ENCODE measurements around the gene CAPNS2.
A peak's percentile ranks its signal among the peaks of the same experiment; 100 is the strongest.
"Not testable (repeated sequence)": the region's sequence is repeated elsewhere in the genome, so short reads cannot be mapped to it uniquely, and the experiment has no call there.

CAPNS2 gene

DNA sequence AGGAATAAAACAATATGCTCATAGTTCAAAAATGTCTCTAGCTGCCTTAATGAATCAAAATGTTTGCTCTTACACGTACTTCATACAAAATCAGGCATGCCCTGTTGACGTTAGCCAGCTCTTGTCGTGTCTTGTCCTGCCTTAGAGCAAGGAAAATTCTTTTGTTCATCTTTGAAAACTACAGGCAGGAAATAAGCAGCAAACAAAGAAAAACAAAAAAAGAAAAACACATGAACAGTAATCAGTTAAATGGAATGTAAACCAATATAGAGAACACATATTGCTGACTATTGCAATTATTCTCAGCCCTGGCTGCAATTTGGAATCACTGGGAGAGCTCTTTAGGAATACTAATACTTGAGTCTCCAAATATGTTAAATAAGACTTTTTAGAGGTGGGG is 1.7 kb downstream of the CAPNS2 start:
- no peak for DNase-seq (ENCODE audit: low read depth in 2 of 2)

DNA sequence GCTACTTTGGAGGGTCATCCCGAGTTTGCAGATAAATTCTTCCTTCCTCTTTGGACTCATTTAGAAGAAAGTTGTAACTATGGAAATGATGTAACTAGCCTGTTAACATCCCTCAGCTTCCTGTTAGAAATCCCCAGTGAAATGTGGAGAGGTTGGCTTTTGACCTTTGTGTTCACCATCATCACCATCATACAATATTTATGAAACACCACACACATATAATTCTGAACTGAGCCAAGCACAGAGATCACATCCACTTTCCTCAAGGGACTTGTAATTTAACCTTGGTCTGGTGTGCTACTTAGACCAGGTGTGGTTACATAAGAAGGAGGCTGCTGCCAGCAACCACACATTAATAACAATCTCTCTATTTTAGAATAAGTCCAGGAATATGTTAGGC is 2.5 kb downstream of the CAPNS2 start:
- peak; percentile 89 for DNase-seq (ENCODE audit: low read depth in 2 of 2)

DNA sequence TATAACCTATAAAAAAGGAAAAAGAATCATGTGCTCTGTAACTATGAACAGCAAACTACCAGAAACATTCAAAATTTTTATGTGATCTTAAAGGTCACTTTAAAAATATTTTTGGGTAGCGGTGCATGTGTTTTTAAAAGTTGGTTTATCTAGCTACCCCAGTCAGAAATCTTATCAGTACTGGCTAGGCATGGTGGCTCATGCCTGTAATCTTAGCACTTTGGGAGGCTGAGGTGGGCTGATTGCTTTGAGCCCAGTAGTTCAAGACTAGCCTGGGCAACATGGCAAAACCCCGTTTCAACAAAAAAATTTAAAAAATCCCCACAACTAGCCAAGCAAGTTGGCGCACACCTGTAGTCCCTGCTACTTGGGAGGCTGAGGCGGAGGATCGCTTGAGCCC is 3.7 kb downstream of the CAPNS2 start:
- no peak for DNase-seq (ENCODE audit: low read depth in 2 of 2)

DNA sequence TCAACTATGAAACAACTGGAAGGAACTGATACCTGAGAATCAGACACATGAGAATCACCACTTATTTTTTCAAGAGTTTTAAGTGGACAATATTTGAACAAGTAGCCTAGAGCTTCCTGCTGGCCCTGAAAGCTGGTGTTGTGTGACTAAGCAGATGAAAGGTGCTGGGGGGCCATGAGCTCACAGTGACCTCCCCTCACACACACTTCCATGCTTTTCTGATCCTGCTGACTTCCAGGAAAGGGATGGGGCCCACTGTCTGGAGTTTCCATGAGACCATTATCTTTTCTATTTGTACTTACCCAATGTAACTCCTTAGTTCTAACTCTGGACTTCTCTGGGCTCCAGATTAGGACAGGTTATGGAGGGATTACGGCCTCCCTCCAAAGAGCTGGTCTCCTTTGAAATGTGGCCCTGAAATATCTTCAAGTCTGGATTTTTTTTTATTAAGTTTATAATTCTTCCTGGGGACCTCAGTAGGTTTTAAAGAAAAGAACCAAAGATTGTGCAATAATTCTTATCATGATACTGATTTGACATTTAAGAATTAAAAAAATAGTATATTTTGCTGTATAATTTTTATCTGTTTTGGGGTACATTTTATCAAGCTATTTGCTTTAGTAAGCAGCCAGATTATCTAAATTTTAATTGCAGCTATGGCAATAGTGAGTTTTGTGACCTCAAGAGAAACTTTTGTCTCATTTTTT is 4.9 kb downstream of the CAPNS2 start:
- no peak for DNase-seq (ENCODE audit: low read depth in 2 of 2)

DNA sequence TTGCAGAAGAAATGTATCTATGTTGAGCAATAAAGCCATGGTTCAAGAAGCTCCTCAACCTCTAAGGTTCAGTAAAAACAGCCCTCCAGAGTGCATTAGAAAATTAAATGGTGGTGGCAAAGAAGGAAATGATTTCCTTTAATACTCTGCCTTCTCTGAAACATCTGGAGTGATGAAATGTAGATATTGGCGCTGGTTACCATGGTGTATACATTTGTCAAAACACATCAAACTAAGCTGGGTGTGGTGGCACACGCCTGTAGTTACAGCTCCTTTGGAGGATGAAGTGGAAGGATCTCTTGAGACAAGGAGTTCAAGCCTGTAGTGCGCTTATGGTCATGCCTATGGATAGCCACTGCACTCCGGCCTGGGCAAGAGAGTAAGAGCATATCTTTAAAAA is 6.0 kb downstream of the CAPNS2 start:
- peak in 1 of 2 experiments; percentile 11 for DNase-seq (ENCODE audit: low read depth in 2 of 2)

DNA sequence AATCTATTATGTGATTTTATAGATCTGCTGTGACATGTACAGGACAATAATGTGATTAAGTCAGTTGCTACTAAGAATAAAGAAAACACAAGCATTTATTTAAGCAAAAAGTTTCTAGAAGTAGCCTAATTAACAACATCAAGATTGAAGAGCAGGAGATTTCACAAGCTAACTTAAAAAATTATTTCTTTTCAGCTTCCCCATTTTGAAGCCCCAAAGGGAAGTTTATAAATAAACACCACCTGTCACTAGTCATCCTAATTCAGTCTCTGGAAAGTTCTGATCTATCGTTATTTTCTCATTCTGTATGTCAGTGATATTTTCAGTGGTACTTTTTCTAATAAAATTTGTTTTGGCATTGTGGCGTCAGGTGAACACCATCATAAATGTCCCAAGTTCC is 8.3 kb downstream of the CAPNS2 start:
- DNase-seq (ENCODE audit: low read depth in 2 of 2) = no peak

DNA sequence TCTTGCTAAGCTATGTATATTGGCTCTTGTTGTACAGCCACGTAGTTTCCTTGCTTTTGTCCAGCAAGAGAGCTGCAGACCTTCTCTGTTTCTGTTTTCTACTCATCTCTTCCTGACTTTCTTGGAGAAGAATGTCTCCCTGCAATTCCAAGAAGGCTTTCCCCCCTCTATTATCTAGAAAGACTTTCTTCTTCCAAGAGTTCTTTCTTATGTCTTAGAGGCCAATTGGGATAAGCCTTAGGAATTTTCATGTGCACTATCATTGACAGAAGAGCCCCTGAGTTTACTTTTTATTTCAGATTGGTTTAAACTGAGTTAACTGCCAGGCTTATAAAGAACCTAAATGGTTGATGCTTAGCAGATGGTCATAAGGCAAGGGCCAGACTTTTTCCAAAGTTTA is 9.0 kb downstream of the CAPNS2 start:
- DNase-seq (ENCODE audit: low read depth in 2 of 2) = no peak

DNA sequence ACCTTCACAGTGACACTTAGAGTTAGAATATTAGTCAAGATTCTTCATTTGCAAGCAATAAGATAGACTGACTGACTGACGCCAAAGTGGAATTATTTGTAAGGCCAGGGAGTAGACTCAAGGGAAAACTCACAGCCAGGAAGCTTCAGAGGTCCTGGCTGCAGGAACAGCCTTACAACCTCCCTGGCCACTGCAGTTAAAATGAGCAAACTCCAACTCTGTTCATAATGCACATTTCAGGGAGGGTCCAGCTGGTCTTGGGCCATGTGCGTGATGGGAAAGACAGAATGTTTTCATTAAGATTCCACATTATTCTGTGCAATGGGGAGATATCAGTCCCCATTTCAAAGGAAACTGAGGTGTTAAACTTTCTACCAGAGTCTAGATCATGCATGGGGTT is 9.9 kb downstream of the CAPNS2 start:
- DNase-seq (ENCODE audit: low read depth in 2 of 2) = no peak

DNA sequence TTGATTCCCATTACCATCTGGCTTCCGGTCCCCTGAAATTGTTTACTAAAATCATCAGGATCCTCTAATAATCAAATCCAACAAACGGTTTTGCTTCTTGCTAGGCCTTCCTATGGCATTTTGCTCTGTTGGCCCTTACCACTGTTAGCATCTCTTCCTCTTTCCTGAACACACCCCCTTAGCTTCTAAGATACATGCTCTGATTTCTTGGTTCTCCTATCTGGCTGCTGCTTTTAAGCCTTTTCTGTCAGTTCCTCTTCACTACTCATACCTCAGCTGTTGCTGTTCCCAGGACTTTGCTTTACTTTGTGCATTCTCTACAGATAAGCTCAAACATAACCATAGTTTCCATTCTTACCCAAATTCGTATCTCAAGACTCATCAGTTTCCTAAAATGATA is 11.4 kb downstream of the CAPNS2 start:
- no peak for DNase-seq (ENCODE audit: low read depth in 2 of 2)

DNA sequence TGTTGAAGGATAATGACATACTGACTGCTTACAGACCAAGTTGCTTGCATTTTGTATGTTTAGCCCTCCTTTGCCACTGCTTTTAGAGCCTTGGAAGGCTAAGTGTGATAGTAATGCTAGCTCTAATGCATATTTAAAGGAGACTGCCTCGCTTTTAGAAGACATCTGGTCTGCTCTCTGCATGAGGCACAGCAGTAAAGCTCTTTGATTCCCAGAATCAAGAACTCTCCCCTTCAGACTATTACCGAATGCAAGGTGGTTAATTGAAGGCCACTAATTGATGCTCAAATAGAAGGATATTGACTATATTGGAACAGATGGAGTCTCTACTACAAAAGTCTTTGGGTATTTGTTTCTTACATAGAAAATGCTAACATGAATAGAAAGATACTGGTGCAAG is 19.1 kb downstream of the CAPNS2 start:
- DNase-seq (ENCODE audit: low read depth in 2 of 2) = no peak

DNA sequence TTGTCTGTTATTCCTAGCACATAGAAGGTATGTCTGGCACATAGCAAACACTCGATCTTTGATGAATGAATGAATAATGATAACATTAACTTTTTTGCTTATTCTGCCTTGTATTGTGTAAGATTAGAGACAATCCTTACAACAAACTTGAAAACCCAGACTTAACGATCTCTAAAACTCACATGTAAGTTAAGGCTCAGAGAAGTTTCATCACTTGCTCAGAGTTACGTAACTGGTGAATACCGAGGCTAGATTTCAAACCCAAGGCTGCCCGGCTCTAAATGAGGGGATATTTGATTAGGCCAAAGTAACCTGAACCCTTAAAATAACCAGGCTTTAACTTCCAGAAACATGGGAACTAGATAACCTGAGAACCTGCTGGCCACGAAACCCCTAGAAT is 22.3 kb downstream of the CAPNS2 start:
- no peak for DNase-seq (ENCODE audit: low read depth in 2 of 2)

DNA sequence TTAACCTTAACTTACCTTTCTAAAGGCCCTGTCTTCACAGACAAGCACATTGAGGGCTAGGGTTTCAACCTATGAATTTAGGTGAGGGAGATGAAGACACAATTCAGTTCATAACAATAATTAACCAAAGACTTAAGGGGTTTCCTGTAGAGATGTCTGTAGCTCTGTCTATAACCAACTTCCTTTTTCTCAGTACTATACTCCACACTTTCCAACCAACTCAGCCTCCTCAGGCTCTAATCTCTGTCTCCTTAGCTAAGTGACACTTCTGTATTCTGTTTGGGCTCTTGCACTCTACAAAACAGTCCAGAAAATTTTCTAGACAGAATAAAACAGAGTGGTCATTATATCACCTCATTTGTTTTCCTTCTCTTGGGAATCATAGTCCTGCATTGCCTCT is 25.8 kb downstream of the CAPNS2 start:
- no peak for DNase-seq (ENCODE audit: low read depth in 2 of 2)

DNA sequence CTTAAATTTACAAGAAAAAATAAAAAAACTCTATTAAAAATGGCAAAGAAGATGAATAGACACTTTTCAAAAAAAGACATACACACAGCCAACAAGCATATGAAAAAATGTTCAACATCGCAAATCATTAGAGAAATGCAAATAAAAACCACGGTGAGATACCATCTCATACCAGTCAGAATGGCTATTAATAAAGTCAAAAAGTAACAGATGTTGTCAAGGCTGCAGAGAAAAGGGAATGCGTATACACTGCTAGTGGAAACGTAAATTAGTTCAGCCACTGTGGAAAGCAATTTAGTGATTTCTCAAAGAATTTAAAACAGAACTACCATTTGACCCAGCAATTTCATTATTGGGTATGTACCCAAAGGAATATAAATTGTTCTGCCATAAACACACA is 31.4 kb downstream of the CAPNS2 start:
- DNase-seq (ENCODE audit: low read depth in 2 of 2) = no peak

DNA sequence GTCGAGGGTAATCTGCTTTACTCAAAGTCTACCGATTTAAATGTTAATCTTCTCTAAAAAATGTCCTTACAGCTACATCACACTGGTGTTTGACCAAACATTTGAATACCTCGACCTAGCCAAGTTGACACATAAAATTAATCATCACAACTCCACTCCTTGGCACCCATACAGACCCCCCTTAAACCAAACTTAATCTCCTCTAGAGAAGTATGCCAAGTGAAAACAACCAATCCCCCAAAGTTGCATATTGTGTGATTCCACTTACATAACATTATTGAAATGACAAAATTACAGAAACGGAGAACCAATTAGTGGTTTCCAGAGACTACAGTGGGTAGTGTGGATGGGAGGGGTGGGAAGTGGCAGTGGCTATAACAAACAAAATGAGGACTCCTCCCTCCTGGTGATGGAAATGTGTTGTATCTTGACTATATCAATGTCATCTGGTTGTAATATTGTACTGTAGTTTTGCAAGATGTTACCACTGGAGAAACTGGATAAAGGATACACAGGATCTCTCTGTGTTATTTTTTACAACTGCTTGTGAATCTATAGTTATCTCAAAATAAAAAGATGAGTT is 39.4 kb downstream of the CAPNS2 start:
- DNase-seq (ENCODE audit: low read depth in 2 of 2) = peak; percentile 10 to 15

DNA sequence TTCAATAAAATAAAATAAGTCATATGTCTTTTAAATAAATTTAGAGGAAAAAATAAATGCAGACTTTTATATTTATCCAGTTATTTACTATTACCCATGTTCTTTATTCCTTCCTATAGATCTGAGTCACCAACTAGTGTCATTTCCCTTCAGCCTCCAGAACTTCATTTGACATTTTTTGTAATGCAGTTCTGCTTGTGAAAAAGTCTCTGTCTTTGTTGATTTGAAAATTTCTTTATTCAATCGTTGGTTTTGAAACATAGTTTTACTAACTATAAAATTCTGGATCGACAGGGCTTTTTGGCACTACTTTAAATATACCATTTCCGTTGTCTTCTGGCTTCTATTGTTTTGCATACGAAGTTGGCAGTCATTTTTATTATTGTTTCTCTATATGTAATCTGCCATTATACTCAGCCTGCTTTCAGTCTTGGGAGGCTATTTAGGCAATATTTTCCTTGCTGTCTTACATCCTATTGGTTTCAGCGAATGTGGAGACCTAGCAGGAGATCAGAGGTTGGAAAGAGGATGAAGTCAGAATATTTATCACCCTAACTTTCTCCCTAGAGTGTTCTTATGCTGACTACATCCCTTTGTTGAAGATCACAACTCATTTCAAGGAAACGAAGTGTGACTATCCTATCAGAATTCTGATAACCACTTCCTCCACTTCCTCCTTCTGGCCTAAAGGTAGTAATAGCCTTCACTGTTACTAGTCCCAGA is 47.3 kb downstream of the CAPNS2 start:
- no peak for DNase-seq (ENCODE audit: low read depth in 2 of 2)

DNA sequence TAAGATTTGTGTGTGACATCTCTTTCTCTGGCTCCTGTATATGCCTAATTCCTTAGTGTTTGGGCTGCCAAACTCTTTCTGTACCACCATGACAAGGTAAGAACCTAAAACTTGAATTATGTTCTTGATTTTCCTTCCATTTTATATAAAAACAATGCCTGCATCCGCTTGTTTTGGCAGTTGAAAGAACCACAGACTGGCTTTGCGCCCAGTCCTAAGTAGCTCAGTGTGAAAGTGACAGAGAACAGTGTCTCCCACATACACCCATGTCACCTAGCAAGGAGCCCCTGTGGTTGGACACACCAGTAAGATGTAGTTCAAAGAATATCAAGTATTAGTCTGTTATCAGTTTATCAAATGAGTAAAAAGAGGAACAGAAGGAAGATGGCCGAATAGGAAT is 48.6 kb downstream of the CAPNS2 start:
- DNase-seq (ENCODE audit: low read depth in 2 of 2) = no peak

DNA sequence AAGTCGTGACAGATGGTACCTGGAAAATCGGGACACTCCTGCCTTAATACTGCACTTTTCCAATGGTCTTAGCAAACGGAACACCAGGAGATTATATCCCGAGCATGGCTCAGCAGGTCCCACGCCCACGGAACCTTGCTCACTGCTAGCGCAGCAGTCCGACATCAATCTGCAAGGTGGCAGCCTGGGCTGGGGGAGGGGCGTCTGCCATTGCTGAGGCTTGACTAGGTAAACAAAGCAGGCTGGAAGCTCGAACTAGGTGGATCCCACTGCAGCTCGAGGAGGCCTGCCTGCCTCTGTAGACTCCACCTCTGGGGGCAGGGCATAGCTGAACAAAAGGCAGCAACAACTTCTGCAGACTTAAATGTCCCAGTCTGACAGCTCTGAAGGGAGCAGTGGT is 49.2 kb downstream of the CAPNS2 start:
- not testable (repeated sequence) for DNase-seq (ENCODE audit: low read depth in 2 of 2)

Measured in fibroblast of skin of left quadriceps (primary cell).